H1 (cell line): ENCODE measurements around the gene HIVEP2. TPM values are rescaled to one million over a fixed set of nuclear protein-coding genes. Genes with fewer than 3 reads are reported as not detected.

Experiments
- CTCF ChIA-PET: fragments of 300-600 bp; sonication (Branson Sonifier 250); formaldehyde crosslinking; loops from one replicate; lab custom pipeline; 2021; ENCODE audit not compliant: partially characterized antibody; lab: Charles Lee
- POLR2A ChIA-PET: fragments of 300-600 bp; sonication (Branson Sonifier 250); formaldehyde crosslinking; loops from one replicate; lab custom pipeline; 2021; ENCODE audit warnings: inconsistent platforms; ENCODE audit not compliant: partially characterized antibody; lab: Charles Lee
- DNase-seq, 2 experiments: peaks; one replicate each; pipeline versions ENCODE4 v3.0.0 to v3.0.0-alpha.2; 2010 to 2022; ENCODE audit warnings: low spot score in 2 of 2, low read depth in 1 of 2, mixed read lengths in 1 of 2
- FAIRE-seq: peaks from 2 replicates; lab custom pipeline; 2011; peaks lifted over from hg19 to GRCh38; lab: Jason Lieb, UNC
- H2AFZ ChIP-seq: 2 replicates; pipeline ENCODE4 v1.8.1; 2012; ENCODE audit warnings: low read length, inconsistent platforms
- H2AK5ac ChIP-seq: 2 replicates; pipeline ENCODE4 v1.6.1; 2013; ENCODE audit warnings: low read depth, low read length
- H2BK120ac ChIP-seq: replicated peaks from 2 replicates; pipeline ENCODE3; 2013; ENCODE audit warnings: low read depth, low read length, inconsistent platforms
- H2BK12ac ChIP-seq: 2 replicates; pipeline ENCODE4 v1.6.1; 2013; ENCODE audit warnings: low read depth, low read length
- H2BK15ac ChIP-seq: 2 replicates; pipeline ENCODE4 v1.6.1; 2013; ENCODE audit warnings: low read length
- H2BK20ac ChIP-seq: 2 replicates; pipeline ENCODE4 v1.6.1; 2013; ENCODE audit warnings: low read length
- H2BK5ac ChIP-seq: 2 replicates; pipeline ENCODE4 v1.6.1; 2013; ENCODE audit warnings: low read depth, low read length
- H3K14ac ChIP-seq: 2 replicates; pipeline ENCODE4 v1.6.1; 2013; ENCODE audit warnings: inconsistent platforms; ENCODE audit not compliant: insufficient read length
- H3K18ac ChIP-seq: 2 replicates; pipeline ENCODE4 v1.6.1; 2013; ENCODE audit warnings: low read length; ENCODE audit errors: extremely low read depth
- H3K23ac ChIP-seq: 2 replicates; pipeline ENCODE4 v1.6.1; 2013; ENCODE audit warnings: inconsistent platforms; ENCODE audit not compliant: insufficient read length
- H3K23me2 ChIP-seq: 2 replicates; pipeline ENCODE4 v1.6.1; 2013; ENCODE audit warnings: low read depth, low read length
- H3K27ac ChIP-seq: 2 replicates; pipeline ENCODE4 v1.6.1; 2011; ENCODE audit warnings: low read depth, low read length, inconsistent platforms
- H3K27me3 ChIP-seq, 4 experiments: replicated peaks in 1 of 4; 1 replicate in 1 of 4; 2 replicates in 3 of 4; pipeline versions ENCODE4 v1.6.1 to v1.8.1; 2011 to 2013; ENCODE audit warnings: low read length in 3 of 4, mild to moderate bottlenecking in 3 of 4, inconsistent platforms in 2 of 4, mixed read lengths in 2 of 4, moderate library complexity in 1 of 4; ENCODE audit not compliant: control insufficient read depth in 3 of 4, insufficient read depth in 3 of 4; ENCODE audit errors: extremely low read depth in 1 of 4
- H3K36me3 ChIP-seq, 4 experiments: 2 replicates each; pipeline versions ENCODE4 v1.6.1 to v1.8.1; 2011 to 2013; ENCODE audit warnings: mild to moderate bottlenecking in 4 of 4, low read length in 3 of 4, moderate library complexity in 2 of 4, control low read depth in 1 of 4, inconsistent platforms in 1 of 4; ENCODE audit not compliant: insufficient read depth in 4 of 4, control insufficient read depth in 2 of 4
- H3K4ac ChIP-seq: replicated peaks from 2 replicates; pipeline ENCODE3; 2013; ENCODE audit warnings: low read length, low read depth, mixed read lengths, inconsistent platforms; ENCODE audit not compliant: insufficient read length
- H3K4me1 ChIP-seq, 4 experiments: replicated peaks in 1 of 4; 1 replicate in 1 of 4; 2 replicates in 3 of 4; pipeline versions ENCODE4 v1.6.1 to v1.8.1; 2011 to 2013; ENCODE audit warnings: low read length in 3 of 4, inconsistent platforms in 2 of 4, mixed read lengths in 1 of 4; ENCODE audit not compliant: insufficient read depth in 4 of 4, control insufficient read depth in 3 of 4
- H3K4me2 ChIP-seq, 2 experiments: 2 replicates each; pipeline versions ENCODE4 v1.6.1 to v1.8.1; 2011 to 2013; ENCODE audit warnings: low read depth in 2 of 2, low read length in 2 of 2, control low read depth in 1 of 2, inconsistent platforms in 1 of 2, mild to moderate bottlenecking in 1 of 2; ENCODE audit not compliant: insufficient read depth in 1 of 2
- H3K4me3 ChIP-seq, 4 experiments: fragments of 200-600, 300-600 bp in 1 of 4; sonication (generic), shearing (Covaris generic), sonication (Bioruptor Twin) in 1 of 4; 2 replicates each; pipeline versions ENCODE4 v1.5.1 to v1.8.1; 2011 to 2016; ENCODE audit warnings: low read length in 4 of 4, low read depth in 3 of 4, control low read depth in 2 of 4, inconsistent platforms in 2 of 4, mild to moderate bottlenecking in 2 of 4, mixed read lengths in 1 of 4, moderate library complexity in 1 of 4; ENCODE audit not compliant: insufficient read depth in 2 of 4; ENCODE audit errors: extremely low read depth in 1 of 4
- H3K56ac ChIP-seq: replicated peaks from 2 replicates; pipeline ENCODE3; 2013; ENCODE audit warnings: low read depth, mild to moderate bottlenecking, mixed read lengths, low read length, inconsistent platforms; ENCODE audit not compliant: insufficient read length
- H3K79me1 ChIP-seq: 2 replicates; pipeline ENCODE4 v1.6.1; 2013; ENCODE audit warnings: low read depth, low read length, control low read depth
- H3K79me2 ChIP-seq, 2 experiments: 2 replicates each; pipeline versions ENCODE4 v1.6.1 to v1.8.1; 2012 to 2013; ENCODE audit warnings: low read length in 2 of 2, mild to moderate bottlenecking in 2 of 2, inconsistent platforms in 1 of 2; ENCODE audit not compliant: insufficient read depth in 2 of 2, control insufficient read depth in 1 of 2
- H3K9ac ChIP-seq, 4 experiments: replicated peaks in 1 of 4; 1 replicate in 1 of 4; 2 replicates in 3 of 4; pipeline versions ENCODE4 v1.6.1 to v1.8.1; 2011 to 2013; ENCODE audit warnings: low read depth in 3 of 4, low read length in 3 of 4, control low read depth in 2 of 4, mild to moderate bottlenecking in 2 of 4, moderate library complexity in 2 of 4, inconsistent platforms in 1 of 4; ENCODE audit errors: extremely low read depth in 1 of 4
- H3K9me3 ChIP-seq, 2 experiments: 2 replicates each; pipeline versions ENCODE4 v1.6.1 to v1.8.1; 2012 to 2013; ENCODE audit warnings: mild to moderate bottlenecking in 2 of 2, moderate library complexity in 2 of 2, control low read depth in 1 of 2, inconsistent platforms in 1 of 2, low read depth in 1 of 2, low read length in 1 of 2, mixed read lengths in 1 of 2; ENCODE audit not compliant: insufficient read depth in 2 of 2
- H4K20me1 ChIP-seq, 2 experiments: replicated peaks in 1 of 2; 2 replicates each; pipeline versions ENCODE3 to v1.8.1; 2011 to 2013; ENCODE audit warnings: inconsistent platforms in 2 of 2, low read length in 2 of 2, mild to moderate bottlenecking in 1 of 2; ENCODE audit not compliant: insufficient read depth in 2 of 2, control insufficient read depth in 1 of 2
- H4K5ac ChIP-seq: 2 replicates; pipeline ENCODE4 v1.6.1; 2013; ENCODE audit warnings: low read length, low read depth, mixed read lengths, inconsistent platforms; ENCODE audit not compliant: insufficient read length
- H4K8ac ChIP-seq: 2 replicates; pipeline ENCODE4 v1.8.0; 2013; ENCODE audit warnings: mild to moderate bottlenecking, moderate library complexity, low read length, inconsistent platforms; ENCODE audit not compliant: insufficient read depth; ENCODE audit errors: extremely low read depth
- H4K91ac ChIP-seq: replicated peaks from 2 replicates; pipeline ENCODE3; 2013; ENCODE audit warnings: low read length, mixed read lengths, inconsistent platforms; ENCODE audit not compliant: insufficient read length
- ATF3 ChIP-seq: IDR thresholded peaks from 2 replicates; pipeline ENCODE4 v1.6.1; 2011; ENCODE audit warnings: low read depth, mild to moderate bottlenecking, low read length; ENCODE audit not compliant: insufficient read depth
- BCL11A ChIP-seq, 2 experiments: IDR thresholded peaks; one replicate each; pipeline ENCODE4 v1.6.1; 2011; ENCODE audit warnings: low read depth in 2 of 2, low read length in 2 of 2, mild to moderate bottlenecking in 2 of 2
- CHD2 ChIP-seq: IDR thresholded peaks from 2 replicates; pipeline ENCODE4 v1.6.1; 2012; ENCODE audit warnings: low read length, improper control_type of control experiment
- CREB1 ChIP-seq: IDR thresholded peaks from 2 replicates; pipeline ENCODE4 v1.6.1; 2012; ENCODE audit warnings: inconsistent platforms
- GTF2F1 ChIP-seq: IDR thresholded peaks from 2 replicates; pipeline ENCODE4 v1.6.1; 2012; ENCODE audit warnings: low read depth, low read length, improper control_type of control experiment, borderline replicate concordance
- HDAC6 ChIP-seq: IDR thresholded peaks from one replicate; pipeline ENCODE4 v1.7.1; 2012; ENCODE audit warnings: low read depth, mild to moderate bottlenecking, inconsistent platforms, low read length, moderate library complexity
- JUN ChIP-seq: IDR thresholded peaks from 2 replicates; pipeline ENCODE4 v1.6.1; 2011; ENCODE audit warnings: low read depth, mild to moderate bottlenecking, improper control_type of control experiment, low read length
- MAX ChIP-seq: IDR thresholded peaks from 2 replicates; pipeline ENCODE4 v1.6.1; 2012; ENCODE audit warnings: inconsistent platforms
- NRF1 ChIP-seq: IDR thresholded peaks from 2 replicates; pipeline ENCODE4 v1.6.1; 2011; ENCODE audit warnings: mild to moderate bottlenecking, low read depth, low read length, improper control_type of control experiment
- POLR2A ChIP-seq, 2 experiments: IDR thresholded peaks; 1 replicate in 1 of 2; 2 replicates in 1 of 2; pipeline ENCODE4 v1.6.1; 2011; ENCODE audit warnings: low read depth in 2 of 2, low read length in 2 of 2, mild to moderate bottlenecking in 2 of 2; ENCODE audit errors: control extremely low read depth in 1 of 2
- POLR2AphosphoS5 ChIP-seq: IDR thresholded peaks from 2 replicates; pipeline ENCODE4 v1.6.1; 2011; ENCODE audit warnings: low read depth, low read length
- RBBP5 ChIP-seq: IDR thresholded peaks from 2 replicates; pipeline ENCODE4 v1.7.1; 2012; ENCODE audit warnings: low read depth, mild to moderate bottlenecking, inconsistent platforms, low read length, moderate library complexity, borderline replicate concordance
- RFX5 ChIP-seq: IDR thresholded peaks from 2 replicates; pipeline ENCODE4 v1.6.1; 2011; ENCODE audit warnings: low read depth, low read length, improper control_type of control experiment, borderline replicate concordance
- RXRA ChIP-seq: IDR thresholded peaks from 2 replicates; pipeline ENCODE4 v1.6.1; 2011; ENCODE audit warnings: low read depth, mild to moderate bottlenecking, low read length, moderate library complexity; ENCODE audit not compliant: insufficient read depth
- SP4 ChIP-seq: IDR thresholded peaks from 2 replicates; pipeline ENCODE4 v1.6.1; 2012; ENCODE audit warnings: low read length, inconsistent platforms
- TEAD4 ChIP-seq: IDR thresholded peaks from 2 replicates; pipeline ENCODE4 v1.6.1; 2012; ENCODE audit warnings: low read depth, low read length, inconsistent platforms, mixed read lengths
- WGBS, 2 experiments: shearing (Covaris generic) in 1 of 2; methylation state at CpG; one replicate each; pipeline versions ENCODE4 v1.1.6 to v1.1.7; 2013 to 2015; ENCODE audit warnings: low lambda C conversion rate in 2 of 2, mixed read lengths in 2 of 2, inconsistent platforms in 1 of 2, low coverage in 1 of 2, missing lambda C conversion rate in 1 of 2; ENCODE audit not compliant: insufficient replicate concordance in 2 of 2, insufficient coverage in 1 of 2, insufficient read length in 1 of 2; ENCODE audit errors: extremely low coverage in 1 of 2, missing lambda C conversion rate in 1 of 2; 5-methylcytosine and 5-hydroxymethylcytosine counted together
- polyA plus RNA-seq, 7 experiments: library from polyadenylated mRNA; depleted of rRNA in 3 of 7; stranded (reverse) in 5 of 7; unstranded in 2 of 7; fragments of >200 nt in 5 of 7; fragments of 200-250 nt in 2 of 7; gene quantifications; 1 replicate in 5 of 7; 2 replicates in 1 of 7; 4 replicates in 1 of 7; pipeline versions ENCODE4 v1.2.1 to v1.2.3, GENCODE V29; 2011 to 2013; ENCODE audit warnings: missing spikeins in 2 of 7, mixed read lengths in 2 of 7
- total RNA-seq: library from RNA; stranded (reverse); fragmentation: NEBNext Ultra II Directional; extraction: Animal tissue kit (Norgen Biotek cat#: 25700); gene quantifications from 2 replicates; pipeline ENCODE4 v1.2.1, GENCODE V29; 2021

Gene HIVEP2
- total and polyA plus RNA-seq, 2 of the 8 experiments (the other 6 are each of a cell fraction or from before 2014, with no cell fraction given): 2.2 to 6.1 TPM

- Histone ChIP-seq H2AFZ (no peak overlapping the region), H4K8ac (no peak overlapping the region), H2AK5ac (no peak overlapping the region), H2BK15ac (no peak overlapping the region), H3K23me2 (no peaks in the 10 kb centered on the region), H3K56ac (no peak overlapping the region), H4K20me1 (no peaks in the 10 kb centered on the region), H2BK12ac (no peak overlapping the region), H3K14ac (no peak overlapping the region), H3K27ac (no peak overlapping the region), H3K36me3 (no peaks in the 10 kb centered on the region), H2BK20ac (no peak overlapping the region), H3K4me3 (no peak overlapping the region), H3K18ac (no peak overlapping the region), H3K23ac (no peak overlapping the region), H4K91ac (no peak overlapping the region), H3K4ac (no peak overlapping the region), H3K4me1 (no peaks in the 10 kb centered on the region; a peak in 1 of 7 replicates), H4K5ac (no peak overlapping the region), H3K9me3 (no peaks in the 10 kb centered on the region; a peak in 1 of 4 replicates), H3K79me1 (no peaks in the 10 kb centered on the region), H2BK5ac (no peak overlapping the region), H2BK120ac (no peak overlapping the region), H3K9ac (no peak overlapping the region), H3K79me2 (no peaks in the 10 kb centered on the region; a peak in 1 of 4 replicates), H3K27me3 (no peaks in the 10 kb centered on the region), H3K4me2 (no peak overlapping the region)
- DNase-seq: no peak
- 92% methylated on average over 3 of the region's 3 CpGs; no CpG with 5 or more reads in 1 of the 2 experiments for WGBS, 2 experiments
- ChIA-PET CTCF (interaction anchor here (0.6 to 3.6 kb wide), 6 partner anchors 8 to 268 kb away, joined by 3 to 20 read pairs (median 3); no protein-coding TSS in a partner anchor), POLR2A (no interaction called here)
- FAIRE-seq: no peak
- TF ChIP-seq ATF3: no peak
- no peak for TF ChIP-seq HDAC6
- TF ChIP-seq GTF2F1: no peak
- TF ChIP-seq TEAD4: no peak
- no peak for TF ChIP-seq JUN
- no peak for TF ChIP-seq RBBP5
- TF ChIP-seq CREB1: no peak
- TF ChIP-seq NRF1: no peak
- no peak for TF ChIP-seq SP4
- no peak for TF ChIP-seq CHD2
- no peak for TF ChIP-seq RXRA
- TF ChIP-seq POLR2A (IDR thresholded peaks at IDR 0.05; ENCODE audit: control extremely low read depth in 1 of 2, low read depth in 2 of 2, low read length in 2 of 2): no peak
- no peak for TF ChIP-seq BCL11A (IDR thresholded peaks at IDR 0.05; ENCODE audit: low read depth in 2 of 2, low read length in 2 of 2)
- no peak for TF ChIP-seq MAX
- TF ChIP-seq POLR2AphosphoS5: no peak
- TF ChIP-seq RFX5: no peak
These were observed 110.1 kb downstream of the HIVEP2 start for GRCh38 chr6:142834853-142835252.
